HepG2 (cell line): ENCODE results near the gene MMP24OS. TPM values are rescaled to one million over a fixed set of nuclear protein-coding genes. Genes with fewer than 3 reads are reported as not detected.

ENCODE experiments used
- BRCA1 ChIP-seq: sonication (generic); formaldehyde crosslinking; IDR thresholded peaks from 2 replicates; pipeline ENCODE4 v1.4.0; 2020; ENCODE audit warnings: missing genetic modification reagents
- CHD2 ChIP-seq: IDR thresholded peaks from 2 replicates; pipeline ENCODE4 v1.6.1; 2011; ENCODE audit warnings: low read depth, low read length, improper control_type of control experiment
- EP300 ChIP-seq, 3 experiments: sonication (generic) in 1 of 3; formaldehyde crosslinking in 1 of 3; IDR thresholded peaks; 2 replicates each; pipeline versions ENCODE4 v1.5.1 to v1.6.1; 2011 to 2020; ENCODE audit warnings: low read depth in 2 of 3, low read length in 2 of 3, borderline replicate concordance in 1 of 3, improper control_type of control experiment in 1 of 3, mild to moderate bottlenecking in 1 of 3, missing genetic modification reagents in 1 of 3, moderate library complexity in 1 of 3
- EZH2 ChIP-seq: conservative IDR thresholded peaks from 2 replicates; pipeline ENCODE4 v1.6.1; 2012; ENCODE audit warnings: mild to moderate bottlenecking, low read depth, low read length, moderate library complexity
- HBP1 ChIP-seq: IDR thresholded peaks from 2 replicates; pipeline ENCODE4 v1.6.1; 2016; ENCODE audit warnings: low read depth, control low read depth
- MBNL3 ChIP-seq: fragments of 250-450 bp; sonication (Bioruptor Pico); conservative IDR thresholded peaks from 2 replicates; pipeline ENCODE4 v1.8.0; 2022; ENCODE audit warnings: mild to moderate bottlenecking, inconsistent platforms
- NFRKB ChIP-seq: fragments of 450-650 bp; IDR thresholded peaks from 2 replicates; pipeline ENCODE4 v1.6.1; 2017
- NR3C1 ChIP-seq: sonication (generic); formaldehyde crosslinking; IDR thresholded peaks from 2 replicates; pipeline ENCODE4 v1.4.0; 2020; ENCODE audit warnings: missing genetic modification reagents
- SYNCRIP ChIP-seq: fragments of 200-400 bp; formaldehyde crosslinking; IDR thresholded peaks from 2 replicates; pipeline ENCODE4 v1.6.1; 2018; ENCODE audit warnings: mild to moderate bottlenecking, low read depth, low read length; ENCODE audit not compliant: insufficient read depth
- ZBTB21 ChIP-seq: sonication (generic); formaldehyde crosslinking; IDR thresholded peaks from 2 replicates; pipeline ENCODE4 v1.4.0; 2020; ENCODE audit warnings: missing genetic modification reagents
- ZNF354B ChIP-seq: sonication (generic); formaldehyde crosslinking; IDR thresholded peaks from 2 replicates; pipeline ENCODE4 v1.8.0; 2022; ENCODE audit warnings: mild to moderate bottlenecking, missing genetic modification reagents
- ZNF570 ChIP-seq: sonication (generic); formaldehyde crosslinking; IDR thresholded peaks from 2 replicates; pipeline ENCODE4 v1.4.0; 2020; ENCODE audit warnings: mild to moderate bottlenecking, missing genetic modification reagents, borderline replicate concordance
- ZNF576 ChIP-seq: sonication (generic); formaldehyde crosslinking; IDR thresholded peaks from 2 replicates; pipeline ENCODE4 v1.4.0; 2020; ENCODE audit warnings: mild to moderate bottlenecking, missing genetic modification reagents
- ZNF577 ChIP-seq: sonication (generic); formaldehyde crosslinking; IDR thresholded peaks from 2 replicates; pipeline ENCODE4 v1.4.0; 2020; ENCODE audit warnings: mild to moderate bottlenecking, low read depth, missing genetic modification reagents, borderline replicate concordance
- polyA plus RNA-seq, 8 experiments: library from polyadenylated mRNA; depleted of rRNA in 3 of 8; stranded (reverse) in 7 of 8; unstranded in 1 of 8; fragments of >200 nt; fragmentation: Illumina TruSeq in 4 of 8; extraction: Trizol in 4 of 8; gene quantifications; 2 replicates each; pipeline versions ENCODE4 v1.2.1 to v1.2.3, GENCODE V29; 2011 to 2016; ENCODE audit warnings: low read depth in 4 of 8, missing spikeins in 1 of 8, mixed read lengths in 1 of 8; ENCODE audit not compliant: insufficient read depth in 1 of 8
- total RNA-seq, 5 experiments: library from RNA; depleted of rRNA; stranded (reverse); fragments of >200 nt; fragmentation: Illumina TruSeq; extraction: Trizol; gene quantifications; 2 replicates each; pipeline ENCODE4 v1.2.3, GENCODE V29; 2016; ENCODE audit warnings: low read depth in 1 of 5
- TF ChIP-seq, protein P1 (sequence below): sonication (generic); formaldehyde crosslinking; IDR thresholded peaks from 2 replicates; pipeline ENCODE4 v1.4.0; 2020; ENCODE audit warnings: missing genetic modification reagents
- TF ChIP-seq, protein P2 (sequence below): sonication (generic); formaldehyde crosslinking; conservative IDR thresholded peaks from 2 replicates; pipeline ENCODE4 v1.4.0; 2020; ENCODE audit warnings: missing genetic modification reagents
- TF ChIP-seq, protein P3 (sequence below): sonication (generic); formaldehyde crosslinking; IDR thresholded peaks from 2 replicates; pipeline ENCODE4 v1.4.0; 2020; ENCODE audit warnings: missing genetic modification reagents, borderline replicate concordance

Gene MMP24OS
- total and polyA plus RNA-seq, 2 of the 13 experiments (the other 11 are each of a cell fraction or from before 2014, with no cell fraction given) = 6.0 to 8.5 TPM

GRCh38 chr20:35286077-35286898 is 8.4 kb upstream of the MMP24OS start (continued):
- TF ChIP-seq, protein P1, sequence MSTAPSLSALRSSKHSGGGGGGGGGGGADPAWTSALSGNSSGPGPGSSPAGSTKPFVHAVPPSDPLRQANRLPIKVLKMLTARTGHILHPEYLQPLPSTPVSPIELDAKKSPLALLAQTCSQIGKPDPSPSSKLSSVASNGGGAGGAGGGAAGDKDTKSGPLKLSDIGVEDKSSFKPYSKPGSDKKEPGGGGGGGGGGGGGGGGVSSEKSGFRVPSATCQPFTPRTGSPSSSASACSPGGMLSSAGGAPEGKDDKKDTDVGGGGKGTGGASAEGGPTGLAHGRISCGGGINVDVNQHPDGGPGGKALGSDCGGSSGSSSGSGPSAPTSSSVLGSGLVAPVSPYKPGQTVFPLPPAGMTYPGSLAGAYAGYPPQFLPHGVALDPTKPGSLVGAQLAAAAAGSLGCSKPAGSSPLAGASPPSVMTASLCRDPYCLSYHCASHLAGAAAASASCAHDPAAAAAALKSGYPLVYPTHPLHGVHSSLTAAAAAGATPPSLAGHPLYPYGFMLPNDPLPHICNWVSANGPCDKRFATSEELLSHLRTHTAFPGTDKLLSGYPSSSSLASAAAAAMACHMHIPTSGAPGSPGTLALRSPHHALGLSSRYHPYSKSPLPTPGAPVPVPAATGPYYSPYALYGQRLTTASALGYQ (CRISPR knock-in tag) = no peak
- TF ChIP-seq HBP1 (CRISPR knock-in tag) (peak; percentile 93), EZH2 (no peak), ZNF570 (CRISPR knock-in tag) (no peak), ZBTB21 (no peak), EP300 (IDR thresholded peaks at IDR 0.05; ENCODE audit: low read depth in 2 of 2, low read length in 2 of 2) (peak in 1 of 2 experiments; percentile 18; a peak in 1 of 4 replicates), EP300 (CRISPR knock-in tag; IDR thresholded peaks at IDR 0.05; ENCODE audit: borderline replicate concordance) (no peak), ZNF576 (no peak), NR3C1 (CRISPR knock-in tag) (no peak), BRCA1 (CRISPR knock-in tag) (no peak), SYNCRIP (no peak), MBNL3 (CRISPR knock-in tag) (no peak), ZNF354B (CRISPR knock-in tag) (no peak), ZNF577 (CRISPR knock-in tag) (no peak), NFRKB (no peak), CHD2 (peak; percentile 17; the same call in 1 of the 2 replicates)
- TF ChIP-seq, protein P2, sequence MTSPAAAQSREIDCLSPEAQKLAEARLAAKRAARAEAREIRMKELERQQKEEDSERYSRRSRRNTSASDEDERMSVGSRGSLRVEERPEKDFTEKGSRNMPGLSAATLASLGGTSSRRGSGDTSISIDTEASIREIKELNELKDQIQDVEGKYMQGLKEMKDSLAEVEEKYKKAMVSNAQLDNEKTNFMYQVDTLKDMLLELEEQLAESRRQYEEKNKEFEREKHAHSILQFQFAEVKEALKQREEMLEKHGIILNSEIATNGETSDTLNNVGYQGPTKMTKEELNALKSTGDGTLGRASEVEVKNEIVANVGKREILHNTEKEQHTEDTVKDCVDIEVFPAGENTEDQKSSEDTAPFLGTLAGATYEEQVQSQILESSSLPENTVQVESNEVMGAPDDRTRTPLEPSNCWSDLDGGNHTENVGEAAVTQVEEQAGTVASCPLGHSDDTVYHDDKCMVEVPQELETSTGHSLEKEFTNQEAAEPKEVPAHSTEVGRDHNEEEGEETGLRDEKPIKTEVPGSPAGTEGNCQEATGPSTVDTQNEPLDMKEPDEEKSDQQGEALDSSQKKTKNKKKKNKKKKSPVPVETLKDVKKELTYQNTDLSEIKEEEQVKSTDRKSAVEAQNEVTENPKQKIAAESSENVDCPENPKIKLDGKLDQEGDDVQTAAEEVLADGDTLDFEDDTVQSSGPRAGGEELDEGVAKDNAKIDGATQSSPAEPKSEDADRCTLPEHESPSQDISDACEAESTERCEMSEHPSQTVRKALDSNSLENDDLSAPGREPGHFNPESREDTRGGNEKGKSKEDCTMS (CRISPR knock-in tag) = no peak
- TF ChIP-seq, protein P3, sequence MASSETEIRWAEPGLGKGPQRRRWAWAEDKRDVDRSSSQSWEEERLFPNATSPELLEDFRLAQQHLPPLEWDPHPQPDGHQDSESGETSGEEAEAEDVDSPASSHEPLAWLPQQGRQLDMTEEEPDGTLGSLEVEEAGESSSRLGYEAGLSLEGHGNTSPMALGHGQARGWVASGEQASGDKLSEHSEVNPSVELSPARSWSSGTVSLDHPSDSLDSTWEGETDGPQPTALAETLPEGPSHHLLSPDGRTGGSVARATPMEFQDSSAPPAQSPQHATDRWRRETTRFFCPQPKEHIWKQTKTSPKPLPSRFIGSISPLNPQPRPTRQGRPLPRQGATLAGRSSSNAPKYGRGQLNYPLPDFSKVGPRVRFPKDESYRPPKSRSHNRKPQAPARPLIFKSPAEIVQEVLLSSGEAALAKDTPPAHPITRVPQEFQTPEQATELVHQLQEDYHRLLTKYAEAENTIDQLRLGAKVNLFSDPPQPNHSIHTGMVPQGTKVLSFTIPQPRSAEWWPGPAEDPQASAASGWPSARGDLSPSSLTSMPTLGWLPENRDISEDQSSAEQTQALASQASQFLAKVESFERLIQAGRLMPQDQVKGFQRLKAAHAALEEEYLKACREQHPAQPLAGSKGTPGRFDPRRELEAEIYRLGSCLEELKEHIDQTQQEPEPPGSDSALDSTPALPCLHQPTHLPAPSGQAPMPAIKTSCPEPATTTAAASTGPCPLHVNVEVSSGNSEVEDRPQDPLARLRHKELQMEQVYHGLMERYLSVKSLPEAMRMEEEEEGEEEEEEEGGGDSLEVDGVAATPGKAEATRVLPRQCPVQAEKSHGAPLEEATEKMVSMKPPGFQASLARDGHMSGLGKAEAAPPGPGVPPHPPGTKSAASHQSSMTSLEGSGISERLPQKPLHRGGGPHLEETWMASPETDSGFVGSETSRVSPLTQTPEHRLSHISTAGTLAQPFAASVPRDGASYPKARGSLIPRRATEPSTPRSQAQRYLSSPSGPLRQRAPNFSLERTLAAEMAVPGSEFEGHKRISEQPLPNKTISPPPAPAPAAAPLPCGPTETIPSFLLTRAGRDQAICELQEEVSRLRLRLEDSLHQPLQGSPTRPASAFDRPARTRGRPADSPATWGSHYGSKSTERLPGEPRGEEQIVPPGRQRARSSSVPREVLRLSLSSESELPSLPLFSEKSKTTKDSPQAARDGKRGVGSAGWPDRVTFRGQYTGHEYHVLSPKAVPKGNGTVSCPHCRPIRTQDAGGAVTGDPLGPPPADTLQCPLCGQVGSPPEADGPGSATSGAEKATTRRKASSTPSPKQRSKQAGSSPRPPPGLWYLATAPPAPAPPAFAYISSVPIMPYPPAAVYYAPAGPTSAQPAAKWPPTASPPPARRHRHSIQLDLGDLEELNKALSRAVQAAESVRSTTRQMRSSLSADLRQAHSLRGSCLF = no peak
